NCI-H446 treated with DMSO at 0.1 percent for 48 hours (cell line): ENCODE measurements around the gene LIMA1.
"Not testable (repeated sequence)": the region's sequence is repeated elsewhere in the genome, so short reads cannot be mapped to it uniquely, and the experiment has no call there.

Source experiments
- DNase-seq: peaks from one replicate; lab custom pipeline; 2025; lab: John Stamatoyannopoulos, UW

The LIMA1 gene

DNA sequence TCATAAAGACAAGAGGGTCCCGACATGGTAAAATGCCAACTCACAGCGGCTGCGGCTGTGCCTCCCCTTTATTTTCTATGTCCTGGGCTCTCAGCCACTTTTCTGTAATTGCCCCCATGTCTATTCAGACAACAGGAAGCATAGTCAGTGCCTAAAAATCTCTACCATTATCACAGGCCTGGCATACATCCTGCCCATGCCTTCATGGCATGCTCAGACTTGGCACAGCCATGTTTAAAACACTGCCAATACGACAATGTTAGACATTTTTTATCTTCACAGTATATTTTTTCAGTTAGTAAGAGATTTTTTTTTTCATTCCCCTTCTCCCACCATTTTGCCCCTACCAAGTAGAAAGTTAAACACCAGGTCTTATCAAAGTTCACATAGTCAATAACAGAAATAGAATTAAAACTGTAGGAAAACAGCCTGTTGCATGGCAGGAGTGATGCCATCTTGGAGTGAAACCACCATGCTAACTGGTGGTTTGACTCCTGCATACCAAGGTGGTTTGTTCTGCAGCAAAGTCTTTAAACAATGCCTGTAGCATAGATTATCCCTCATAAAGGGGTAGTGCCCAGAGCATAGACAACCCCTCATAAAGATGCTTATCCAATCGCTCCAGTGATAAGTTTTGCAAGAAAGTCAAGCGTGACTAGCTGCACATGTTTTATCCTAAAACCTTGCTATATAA lies 97.2 kb downstream of the LIMA1 start:
- peak; percentile 70 for DNase-seq

DNA sequence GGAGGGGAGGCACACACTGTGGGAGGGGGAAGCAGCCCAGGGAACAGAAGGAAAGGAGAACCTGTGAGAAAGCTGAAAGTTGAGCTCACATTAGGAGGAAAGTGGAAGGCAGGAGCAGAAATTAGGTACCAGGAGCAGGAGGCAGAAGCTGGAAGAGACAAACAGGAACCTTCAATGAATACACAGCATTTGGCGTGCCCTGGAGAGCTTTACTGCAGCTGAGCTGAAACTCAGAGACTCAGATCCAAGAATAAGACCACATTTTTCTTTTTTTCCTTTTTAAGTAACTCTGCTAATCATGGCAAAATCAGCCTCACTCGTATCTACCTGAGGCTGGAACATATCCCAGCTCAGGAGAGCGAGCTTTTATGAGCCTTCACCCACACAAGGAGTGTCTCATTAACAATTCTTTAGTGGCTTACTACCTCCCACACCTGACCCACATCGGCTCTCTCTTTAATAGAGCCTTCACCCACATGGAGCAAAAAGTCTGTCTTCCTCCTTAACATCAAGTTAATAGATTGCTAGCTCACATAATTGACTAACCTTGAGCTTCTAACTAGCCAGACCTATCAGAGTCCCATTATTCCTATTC lies 97.9 kb downstream of the LIMA1 start:
- no peak for DNase-seq

DNA sequence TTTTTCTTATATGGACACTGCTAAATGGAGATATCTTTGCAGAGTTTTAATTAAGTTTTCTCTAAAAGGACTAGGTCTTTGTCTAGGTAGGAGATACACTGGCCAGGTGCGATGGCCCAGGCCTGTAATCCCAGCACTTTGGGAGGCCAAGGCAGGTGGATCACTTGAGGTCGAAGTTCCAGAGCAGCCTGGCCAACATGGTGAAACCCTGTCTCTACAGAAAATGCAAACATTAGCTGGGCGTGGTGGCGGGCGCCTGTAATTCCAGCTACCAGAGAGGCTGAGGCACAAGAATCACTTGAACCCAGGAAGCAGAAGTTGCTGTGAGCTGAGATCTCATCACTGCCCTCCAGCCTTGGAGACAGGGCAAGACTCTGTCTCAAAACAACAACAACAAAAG lies 99.1 kb downstream of the LIMA1 start:
- no peak for DNase-seq

DNA sequence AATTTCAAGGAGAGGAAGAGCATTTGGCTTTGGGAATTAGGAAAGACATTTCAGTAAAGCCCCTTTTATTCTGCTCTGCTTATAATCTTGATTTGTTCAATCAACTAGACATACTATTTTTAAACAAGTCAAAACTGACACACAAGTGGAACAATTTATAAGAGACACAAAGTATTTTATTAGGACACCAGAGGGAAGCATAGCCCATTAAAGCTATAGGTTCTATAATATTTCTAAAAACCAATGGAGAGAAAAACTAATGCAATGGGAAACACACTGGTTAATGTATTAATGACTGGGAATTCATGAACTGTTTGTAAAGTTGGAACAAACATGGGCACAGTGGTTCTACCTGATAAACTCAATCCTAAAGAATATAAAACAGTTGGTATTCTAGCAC lies 100.9 kb downstream of the LIMA1 start:
- no peak for DNase-seq

DNA sequence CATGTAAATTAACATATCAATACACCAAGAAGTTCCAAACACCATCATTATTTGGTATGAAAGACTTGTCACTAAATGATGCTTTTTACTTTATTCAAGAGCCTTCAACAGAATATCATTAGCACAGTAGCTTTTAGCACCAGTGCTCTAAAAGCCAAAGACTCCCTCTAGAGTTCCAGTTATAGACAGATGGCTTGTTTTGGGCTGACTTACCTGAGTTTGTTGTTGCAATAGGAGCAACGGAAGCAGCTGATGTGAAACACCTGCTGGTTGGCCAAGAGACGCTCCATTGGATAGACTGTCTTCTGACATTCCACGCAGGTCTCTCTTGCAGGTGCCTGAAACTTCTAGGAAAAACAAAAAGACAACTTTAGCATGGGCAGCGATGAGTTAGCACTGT lies 101.6 kb downstream of the LIMA1 start:
- DNase-seq, result no peak

DNA sequence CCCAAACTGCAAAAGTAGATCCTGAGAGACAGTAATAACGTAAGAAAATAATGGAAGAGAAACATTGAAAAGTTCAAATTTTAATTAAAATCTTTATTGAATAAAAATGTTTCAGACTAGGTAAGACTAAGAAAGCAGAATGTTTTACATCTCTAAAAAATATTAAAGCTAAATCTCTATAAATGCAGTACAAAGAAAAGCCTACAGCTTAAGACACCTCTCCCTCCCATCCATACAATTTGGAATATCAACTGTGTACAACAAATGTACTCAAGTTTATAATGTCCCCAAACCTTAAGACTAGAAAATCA lies 107.6 kb downstream of the LIMA1 start:
- no peak for DNase-seq

DNA sequence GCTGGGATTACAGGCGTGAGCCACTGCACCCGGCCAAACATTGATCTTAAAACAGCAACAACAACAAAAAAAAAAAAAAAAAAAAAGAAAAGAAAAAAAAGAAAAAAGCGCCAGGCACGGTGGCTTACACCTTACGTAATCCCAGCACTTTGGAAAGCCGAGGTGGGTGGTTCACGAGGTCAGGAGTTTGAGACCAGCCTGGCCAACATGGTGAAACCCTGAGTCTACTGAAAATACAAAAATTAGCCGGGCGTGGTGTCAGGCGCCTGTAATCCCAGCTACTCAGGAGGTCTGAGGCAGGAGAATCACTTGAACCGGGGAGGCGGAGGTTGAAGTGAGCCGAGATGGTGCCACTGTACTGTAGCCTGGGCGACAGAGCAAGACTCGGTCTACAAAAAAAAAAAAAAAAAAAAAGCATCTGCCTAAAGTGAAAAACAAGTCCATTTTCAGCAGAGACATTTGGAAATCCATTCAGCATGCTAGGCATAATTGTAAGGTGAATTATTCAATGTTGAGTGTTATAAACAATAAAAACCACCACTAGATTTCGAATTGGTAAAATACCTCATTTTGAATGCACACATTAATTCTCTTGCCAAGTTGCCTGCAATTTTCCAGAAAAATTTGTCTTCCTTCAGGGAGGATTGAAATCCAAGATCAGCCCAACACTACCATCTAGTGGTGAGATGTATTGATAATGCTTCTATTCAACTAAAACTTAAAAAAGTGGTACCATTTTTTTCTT lies 108.2 kb downstream of the LIMA1 start:
- DNase-seq, result peak; percentile 58

DNA sequence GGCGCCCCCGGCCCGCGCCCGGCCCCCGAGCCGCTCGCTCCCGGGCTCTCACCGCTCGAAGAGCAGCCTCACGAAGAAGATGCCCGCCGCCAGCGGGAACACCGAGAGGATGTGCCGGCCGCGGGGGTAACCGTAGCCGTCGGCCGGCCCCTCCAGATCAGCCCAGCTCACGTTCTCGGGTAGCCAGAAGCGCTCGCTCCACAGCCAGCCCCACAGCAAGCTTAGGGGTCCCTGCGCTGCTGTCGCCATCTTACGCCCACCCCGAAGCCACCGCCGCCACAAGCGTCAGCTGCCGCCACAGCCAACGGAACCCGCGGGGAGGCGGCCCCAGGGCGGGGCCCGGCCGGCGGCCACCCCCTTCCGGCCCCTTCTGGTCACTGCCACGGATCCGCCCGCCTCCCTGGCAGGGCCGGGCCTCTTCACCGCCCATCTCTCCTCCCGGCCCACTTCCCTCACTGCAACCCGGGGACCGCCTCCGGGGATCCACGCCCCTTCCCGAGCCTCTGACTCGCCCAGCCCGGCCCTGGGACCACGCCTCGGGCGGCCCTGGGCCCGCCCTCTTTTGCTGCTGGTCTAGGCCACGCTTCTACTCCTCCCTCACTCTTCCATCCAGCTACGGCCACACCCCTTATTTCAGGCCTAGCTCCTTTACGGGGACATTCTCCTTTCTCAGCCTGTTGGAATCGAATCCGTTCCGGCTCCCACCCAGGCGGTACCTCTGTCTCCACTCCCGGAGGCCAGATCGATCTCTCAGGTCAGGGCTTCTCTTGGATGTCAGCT lies 116.1 kb downstream of the LIMA1 start, which contains the start of gene CERS5:
Gene CERS5, minus strand, starts transcription at position 321 of the 780 bp plus-strand sequence. Its CDS starts 72 bp downstream, at position 249.
- DNase-seq, result peak; percentile 93

DNA sequence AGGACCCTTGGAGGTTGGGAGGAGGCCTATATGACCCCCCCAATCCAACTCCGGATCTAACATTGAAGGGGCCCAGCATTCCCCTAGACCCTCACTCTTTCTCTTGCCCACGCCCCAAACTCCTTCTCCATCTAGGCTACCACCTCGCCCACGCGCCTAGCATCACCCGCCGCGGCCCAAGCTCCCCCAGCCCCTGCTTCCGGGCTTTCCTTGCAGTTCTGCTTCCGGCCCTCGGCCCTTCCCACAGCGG lies 116.6 kb downstream of the LIMA1 start:
- DNase-seq, result no peak

DNA sequence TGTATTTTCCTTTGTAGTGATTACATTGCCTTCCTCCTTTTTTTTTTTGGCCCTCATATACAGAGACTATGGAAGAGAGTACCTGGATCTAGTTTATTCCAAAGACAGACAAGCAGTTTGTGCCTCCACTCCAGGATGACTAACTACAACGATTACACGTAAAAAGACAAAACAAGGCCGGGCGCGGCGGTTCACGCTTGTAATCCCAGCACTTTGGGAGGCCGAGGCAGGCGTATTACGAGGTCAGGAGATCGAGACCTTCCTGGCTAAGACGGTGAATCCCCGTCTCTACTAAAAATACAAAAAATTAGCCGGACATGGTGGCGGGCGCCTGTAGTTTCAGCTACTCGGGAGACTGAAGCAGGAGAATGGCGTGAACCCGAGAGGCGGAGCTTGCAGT lies 118.4 kb downstream of the LIMA1 start:
- no peak for DNase-seq

DNA sequence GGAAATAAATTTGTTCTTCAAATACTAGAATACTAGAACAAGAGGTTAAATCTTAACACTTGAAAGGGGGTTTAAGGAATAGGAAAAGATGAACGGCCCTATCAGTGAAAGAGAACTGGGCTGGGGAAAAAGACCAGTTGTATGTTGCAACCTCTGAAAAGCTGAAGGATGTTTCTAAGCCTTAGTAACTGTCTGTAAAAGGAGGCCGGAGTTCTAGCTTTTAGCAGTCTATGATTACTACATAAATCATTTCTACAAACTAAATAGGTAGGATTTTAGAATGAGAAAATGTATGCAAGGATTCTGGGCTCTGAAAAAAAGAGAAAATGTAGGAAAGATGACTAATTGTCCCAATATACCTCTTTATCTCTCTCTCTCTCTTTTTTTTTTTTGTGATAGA lies 121.1 kb downstream of the LIMA1 start:
- no peak for DNase-seq

DNA sequence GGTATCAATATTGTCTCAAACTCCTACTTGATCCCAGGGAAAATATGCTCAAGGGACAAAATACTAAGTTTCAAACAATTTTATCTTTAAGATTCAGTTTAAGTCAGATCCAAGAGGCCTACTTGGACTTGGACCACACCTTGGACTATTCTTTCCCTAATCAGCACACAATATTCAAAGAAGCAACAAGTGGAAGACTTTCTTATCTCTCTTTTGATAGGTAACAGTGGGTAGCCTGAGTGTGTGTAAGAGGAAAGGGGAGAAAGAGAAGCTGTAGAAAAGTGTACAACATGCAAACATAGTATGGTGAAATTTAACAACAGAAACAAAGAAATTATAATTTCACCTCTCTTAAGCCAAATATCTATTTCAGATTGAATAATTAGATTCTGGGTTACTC lies 122.7 kb downstream of the LIMA1 start:
- DNase-seq, result no peak

DNA sequence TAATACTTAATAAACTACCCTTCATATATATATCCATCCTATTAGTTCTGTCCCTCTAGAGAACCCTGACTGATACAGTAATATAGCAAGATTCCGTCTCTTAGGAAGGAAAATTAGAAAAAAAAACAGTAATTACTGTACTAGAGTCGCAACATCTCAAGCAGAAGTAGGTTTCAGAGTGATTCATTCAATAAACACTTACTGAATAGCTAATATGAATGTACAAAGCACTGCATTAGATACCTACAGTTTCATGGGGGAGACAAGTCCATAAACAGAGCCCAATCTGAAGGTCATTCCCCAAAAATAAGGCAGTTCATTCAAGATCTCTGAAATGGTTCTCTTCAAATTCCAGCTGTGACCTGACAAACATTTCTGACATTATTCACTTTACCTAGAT lies 126.1 kb downstream of the LIMA1 start:
- DNase-seq, result no peak

DNA sequence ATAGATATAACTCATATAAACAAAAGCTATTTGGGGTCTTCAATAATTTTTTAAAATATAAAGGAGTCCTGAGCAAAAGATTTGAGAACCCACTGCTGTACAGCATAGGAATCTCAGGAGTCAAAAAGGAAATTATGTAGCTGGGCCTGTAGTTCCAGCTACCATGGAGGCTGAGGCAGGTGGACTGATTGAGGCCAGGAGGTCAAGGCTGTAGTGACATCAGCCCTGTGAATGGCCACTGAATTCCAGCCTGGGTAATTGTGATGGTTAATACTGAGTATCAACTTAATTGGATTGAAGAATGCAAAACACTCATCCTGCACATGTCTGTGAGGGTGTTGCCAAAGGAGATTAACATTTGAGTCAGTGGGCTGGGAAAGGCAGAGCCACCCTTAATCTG lies 126.7 kb downstream of the LIMA1 start:
- no peak for DNase-seq

DNA sequence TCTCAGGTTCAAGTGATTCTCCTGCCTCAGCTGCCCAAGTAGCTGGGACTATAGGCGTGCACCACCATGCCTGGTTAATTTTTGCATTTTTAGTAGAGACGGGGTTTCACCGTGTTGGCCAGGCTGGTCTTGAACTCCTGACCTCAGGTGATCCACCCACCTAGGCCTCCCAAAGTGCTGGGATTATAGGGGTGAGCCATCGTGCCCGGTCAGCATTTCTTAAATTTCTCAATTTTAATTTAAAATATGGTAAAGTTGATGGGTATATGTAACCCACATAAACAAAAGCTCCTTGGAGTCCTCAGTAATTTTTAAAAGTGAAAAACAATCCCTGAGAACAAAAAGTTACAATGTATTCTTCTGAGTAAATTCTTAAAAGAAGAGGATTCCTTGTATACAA lies 128.4 kb downstream of the LIMA1 start:
- DNase-seq, result not testable (repeated sequence)

DNA sequence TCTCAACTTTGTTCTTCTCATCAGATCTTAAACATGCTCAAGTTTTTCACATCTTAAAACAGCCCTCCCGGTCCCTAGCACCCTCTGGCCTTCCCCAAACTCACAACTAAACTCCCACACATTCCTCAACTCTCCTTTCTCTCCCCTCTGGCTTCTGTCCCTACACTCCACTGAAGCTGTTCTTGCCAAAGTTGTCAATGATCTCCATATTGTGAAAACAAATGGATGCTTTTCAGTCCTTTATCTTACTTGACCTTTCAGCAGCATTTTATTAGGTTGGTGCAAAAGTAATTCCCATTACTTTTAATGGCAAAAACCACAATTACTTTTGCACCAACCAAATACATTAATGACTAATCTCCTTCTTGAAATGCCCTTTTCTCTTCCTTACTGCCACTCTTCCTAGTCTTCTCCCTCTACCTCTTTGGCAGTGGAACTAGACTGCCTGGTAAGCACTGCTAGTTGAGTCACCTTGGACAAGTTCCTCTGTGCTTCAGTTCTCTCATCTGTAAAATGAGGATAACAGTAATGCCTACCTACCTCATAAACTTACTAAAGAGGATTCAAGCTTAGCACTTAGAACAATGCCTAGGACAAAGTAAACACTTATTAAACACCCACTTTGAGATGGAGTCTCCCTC lies 132.2 kb downstream of the LIMA1 start:
- DNase-seq, result no peak

DNA sequence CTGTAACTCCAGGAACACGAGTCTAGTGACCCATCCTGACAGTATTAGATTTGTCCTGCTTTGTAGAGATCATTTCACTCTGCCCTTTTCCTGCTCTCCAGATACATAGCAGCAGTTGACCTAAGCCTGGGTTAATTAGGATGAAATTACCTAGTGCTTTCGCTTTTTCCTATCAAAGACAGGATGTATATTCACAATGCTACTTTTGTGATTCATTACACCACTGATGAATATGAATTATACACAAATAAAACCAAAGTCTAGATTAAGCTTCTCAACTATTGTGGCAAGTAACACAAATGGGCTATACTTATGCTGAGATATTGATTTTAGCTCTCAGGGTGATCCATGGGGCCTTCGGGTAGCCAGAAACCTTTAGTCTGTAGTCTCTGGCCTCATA lies 134.0 kb downstream of the LIMA1 start:
- DNase-seq, result no peak

DNA sequence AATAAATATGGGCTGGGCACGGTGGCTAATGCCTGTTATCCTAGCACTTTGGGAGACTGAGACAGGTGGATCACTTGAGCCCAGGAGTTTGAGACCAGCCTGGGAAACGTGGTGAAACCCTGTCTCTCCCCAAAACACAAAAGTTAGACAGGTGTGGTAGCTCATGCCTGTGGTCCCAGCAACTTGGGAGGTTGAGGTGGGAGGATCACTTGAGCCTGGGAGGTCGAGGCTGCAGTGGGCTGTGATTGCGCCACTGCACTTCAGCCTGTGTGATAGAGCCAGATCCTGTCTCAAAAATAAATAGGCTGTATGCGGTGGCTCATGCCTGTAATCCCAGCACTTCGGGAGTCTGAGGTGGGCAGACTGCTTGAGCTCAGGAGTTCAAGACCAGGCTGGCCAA lies 135.3 kb downstream of the LIMA1 start:
- not testable (repeated sequence) for DNase-seq

DNA sequence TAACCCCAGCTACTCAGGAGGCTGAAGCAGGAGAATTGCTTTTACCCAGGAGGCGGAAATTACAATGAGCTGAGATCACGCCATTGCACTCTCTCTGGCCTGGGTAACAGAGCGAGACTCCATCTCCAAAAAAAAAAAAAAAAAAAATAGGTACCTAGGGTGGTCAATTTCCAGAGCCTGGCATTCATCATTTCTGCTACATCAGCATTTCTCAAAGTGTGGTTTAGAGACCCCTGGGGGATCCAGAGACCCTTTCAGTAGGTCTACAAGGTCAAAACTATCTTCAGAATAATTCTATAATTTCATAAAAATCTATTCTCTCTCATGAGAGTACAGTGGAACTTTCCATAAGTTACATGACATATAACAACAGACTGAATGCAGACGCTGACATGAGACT lies 136.0 kb downstream of the LIMA1 start:
- DNase-seq, result no peak

DNA sequence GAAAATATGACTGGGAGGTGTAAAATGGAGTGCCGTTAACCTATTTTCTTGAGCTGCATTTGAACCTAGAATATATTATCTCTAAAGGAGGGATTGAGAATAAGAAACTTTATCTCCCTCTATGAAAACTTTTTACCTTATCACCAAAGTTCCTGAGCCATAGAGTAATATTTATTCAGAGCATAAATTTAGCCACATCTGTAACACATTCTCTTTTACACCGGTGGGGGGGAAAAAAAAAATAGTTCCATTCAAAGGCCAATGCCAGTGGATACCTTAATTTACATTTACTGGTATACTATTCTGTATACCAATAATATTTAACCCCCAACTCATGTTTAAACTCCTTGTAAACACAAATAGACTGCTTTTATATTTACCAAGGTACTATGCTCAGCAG lies 137.9 kb downstream of the LIMA1 start:
- DNase-seq, result no peak

DNA sequence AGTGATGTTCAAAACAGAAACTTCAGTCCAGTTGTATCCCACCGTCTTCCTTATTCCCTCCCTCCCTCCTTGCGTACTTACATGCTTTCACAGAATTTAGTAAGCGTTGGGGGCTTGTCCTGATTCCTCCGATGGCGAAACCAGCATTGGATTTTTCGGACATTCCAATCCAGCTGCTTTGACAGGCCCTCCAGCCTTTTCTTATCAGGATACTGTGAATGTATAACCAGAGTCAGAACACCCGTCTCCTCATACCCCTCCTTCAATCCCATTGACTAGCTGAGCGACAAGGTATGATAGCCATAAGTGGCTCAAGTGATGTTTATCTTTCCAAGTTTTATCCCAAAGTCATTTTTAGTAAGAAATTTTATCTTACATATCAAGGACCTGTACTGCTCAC lies 140.3 kb downstream of the LIMA1 start:
- no peak for DNase-seq

DNA sequence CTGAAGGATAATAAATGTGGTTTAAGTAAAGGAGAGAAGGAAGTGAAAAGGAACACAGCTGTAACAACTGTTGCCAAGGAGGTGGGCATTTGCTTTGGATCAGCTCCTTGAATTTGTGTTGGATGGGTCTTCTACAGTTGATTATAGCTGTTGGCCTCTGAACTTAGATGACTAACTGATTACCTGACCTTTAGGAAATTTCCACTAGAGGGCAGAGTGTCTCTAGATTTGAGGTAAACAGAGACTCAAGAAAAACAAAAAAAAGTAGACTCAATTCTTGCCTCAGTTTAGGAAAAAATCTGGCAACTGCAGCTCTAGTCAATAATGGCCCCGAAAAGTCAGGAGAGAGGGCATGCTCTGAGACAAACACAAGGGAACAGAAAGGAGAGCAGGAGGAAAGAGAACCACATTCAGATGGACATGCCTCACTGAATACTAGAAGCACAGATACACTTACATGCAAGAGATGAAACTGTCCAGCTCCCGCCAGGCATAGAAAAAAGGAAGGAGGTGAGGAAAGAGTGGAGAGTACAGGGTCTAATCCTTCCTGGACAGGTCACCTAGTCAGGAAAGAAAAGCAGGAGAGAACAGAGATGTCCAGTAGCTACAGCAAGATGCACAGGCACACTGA lies 150.7 kb downstream of the LIMA1 start:
- DNase-seq, result no peak
